ENCODE data around the gene ALDH6A1.
"Not testable (repeated sequence)": the region's sequence is repeated elsewhere in the genome, so short reads cannot be mapped to it uniquely, and the experiment has no call there.

ALDH6A1 gene

DNA sequence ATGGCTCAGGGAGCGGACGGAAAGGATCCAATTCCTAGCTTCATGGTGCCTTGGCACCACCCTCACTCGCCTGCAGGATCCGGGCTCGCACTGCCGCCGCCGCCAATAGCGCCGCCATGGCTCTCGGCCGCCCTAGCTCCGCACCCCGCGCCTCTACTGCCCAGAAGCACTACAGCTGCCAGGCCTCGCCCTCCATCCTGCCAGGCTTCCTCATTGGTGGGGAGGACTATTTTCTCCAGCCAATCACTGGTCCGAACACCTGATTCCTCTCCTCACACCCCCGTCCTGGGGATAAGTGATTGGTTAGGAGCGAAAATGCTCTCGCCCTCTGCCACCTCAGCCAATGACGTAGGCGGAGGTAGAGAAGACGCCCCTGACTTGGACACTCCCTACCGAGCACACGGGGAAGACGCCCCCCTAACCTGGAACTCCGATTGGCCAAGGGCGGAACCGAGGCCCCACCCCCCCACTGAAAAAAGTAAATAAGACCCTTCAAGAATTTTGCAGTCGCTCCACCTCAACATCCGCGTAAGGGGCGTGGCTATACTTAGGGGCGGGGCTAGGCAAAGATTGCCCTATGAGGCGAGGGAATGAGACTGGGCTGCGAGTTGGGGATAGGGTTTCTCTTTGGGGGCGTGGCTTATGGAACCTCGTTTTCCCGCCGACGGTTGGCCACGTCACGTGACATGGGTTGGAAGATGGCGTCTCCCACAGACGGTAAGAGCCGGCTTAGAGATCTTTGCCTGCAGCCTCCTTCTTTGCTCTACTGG, at the start of gene ALDH6A1, which contains the start of gene LIN52:
Gene ALDH6A1, minus strand, starts transcription at position 177 of the 770 bp plus-strand sequence. Its CDS starts 59 bp downstream, at position 118.
Gene LIN52, plus strand, starts transcription at position 680 of the 770 bp plus-strand sequence. Its CDS starts 19 bp downstream, at position 699.
- peak; percentile 100 for DNase-seq

DNA sequence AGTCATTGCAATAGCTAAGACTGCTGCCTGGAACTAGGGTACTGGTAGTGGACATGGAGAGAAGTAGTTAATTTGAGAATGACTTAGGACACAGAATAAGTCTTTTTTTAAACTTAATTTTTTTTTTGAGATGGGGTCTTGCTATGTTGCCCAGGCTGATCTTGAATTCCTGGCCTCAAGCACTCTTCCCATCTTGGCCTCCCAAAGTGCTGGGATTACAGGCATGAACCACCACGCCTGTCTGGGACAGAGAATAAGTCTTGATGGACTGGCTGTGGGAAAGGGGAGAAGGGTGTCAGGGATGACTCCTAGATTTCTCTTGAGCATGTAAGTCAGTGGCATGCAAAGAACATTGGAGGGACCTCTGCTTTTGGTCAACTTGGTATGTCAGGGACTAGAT, 43.4 kb upstream of the ALDH6A1 start:
- no peak for DNase-seq

DNA sequence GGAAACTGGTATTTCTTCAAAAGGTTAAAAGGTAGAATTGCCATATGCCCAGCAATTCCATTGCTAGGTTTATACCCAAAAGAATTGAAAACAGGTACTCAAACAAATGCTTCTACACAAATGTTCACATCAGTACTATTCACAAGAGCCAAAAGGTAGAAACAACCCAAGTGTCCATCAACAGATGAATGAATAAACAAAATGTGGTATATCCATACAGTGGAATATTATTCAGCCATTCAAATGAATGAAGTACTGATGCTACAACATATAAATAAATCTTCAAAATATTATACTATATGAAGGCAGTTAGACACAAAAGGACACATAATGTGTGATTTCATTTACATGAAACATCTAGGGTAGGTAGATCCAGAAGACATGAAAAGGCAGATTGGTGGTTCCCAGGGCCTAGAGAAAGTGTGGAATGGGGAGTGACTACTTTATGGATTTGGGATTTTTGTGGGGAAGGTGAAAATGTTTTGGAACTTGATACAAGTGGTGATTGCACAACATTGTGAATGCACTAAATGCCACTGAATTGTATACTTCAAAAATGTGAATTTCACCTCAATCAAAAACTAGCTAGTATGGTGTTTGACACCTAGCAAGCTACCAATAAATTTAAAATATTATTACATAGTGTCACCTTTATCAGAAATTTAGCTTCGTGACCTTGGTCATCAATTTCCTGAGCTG, 42.2 kb upstream of the ALDH6A1 start:
- DNase-seq = no peak

DNA sequence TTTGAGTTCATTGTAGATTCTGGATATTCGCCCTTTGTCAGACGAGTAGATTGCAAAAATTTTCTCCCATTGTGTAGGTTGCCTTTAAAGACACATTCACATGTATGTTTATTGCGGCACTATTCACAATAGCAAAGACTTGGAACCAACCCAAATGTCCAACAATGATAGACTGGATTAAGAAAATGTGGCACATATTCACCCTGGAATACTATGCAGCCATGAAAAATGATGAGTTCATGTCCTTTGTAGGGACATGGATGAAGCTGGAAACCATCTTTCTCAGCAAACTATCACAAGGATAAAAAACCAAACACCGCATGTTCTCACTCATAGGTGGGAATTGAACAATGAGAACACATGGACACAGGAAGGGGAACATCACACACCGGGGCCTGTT, 41.2 kb upstream of the ALDH6A1 start:
- not testable (repeated sequence) for DNase-seq

DNA sequence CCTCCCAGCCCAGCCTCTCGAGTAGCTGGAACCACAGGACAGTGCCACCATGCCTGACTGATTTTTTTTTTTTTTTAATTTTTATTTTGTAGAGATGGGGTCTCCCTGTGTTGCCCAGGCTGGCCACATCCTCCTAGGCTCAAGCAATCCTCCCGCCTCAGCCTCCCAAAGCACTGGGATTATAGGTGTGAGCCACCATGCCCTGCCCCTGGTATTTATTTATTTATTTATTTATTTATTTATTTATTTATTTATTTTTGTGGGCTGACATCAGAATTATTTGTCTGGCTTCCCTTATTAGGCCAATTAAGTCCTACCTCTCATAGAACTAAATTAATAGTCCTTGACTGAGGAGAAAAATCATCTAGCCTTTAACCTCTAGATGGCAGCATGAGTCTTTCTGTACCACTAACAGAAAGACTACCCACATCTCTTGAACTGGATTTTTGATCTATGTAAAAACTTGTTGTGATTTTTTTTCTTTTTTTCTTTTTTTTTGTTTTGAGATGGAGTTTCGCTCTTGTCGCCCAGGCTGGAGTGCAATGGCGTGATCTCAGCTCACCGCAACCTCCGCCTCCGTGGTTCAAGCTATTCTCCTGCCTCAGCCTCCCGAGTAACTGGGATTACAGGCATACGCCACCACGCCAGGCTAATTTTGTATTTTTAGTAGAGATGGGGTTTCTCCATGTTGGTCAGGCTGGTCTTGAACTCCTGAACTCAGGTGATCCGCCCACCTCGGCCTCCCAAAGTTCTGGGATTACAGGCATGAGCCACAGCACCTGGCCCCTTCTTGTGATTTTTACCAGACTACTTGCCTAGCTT, 27.4 kb upstream of the ALDH6A1 start:
- DNase-seq = peak; percentile 43

DNA sequence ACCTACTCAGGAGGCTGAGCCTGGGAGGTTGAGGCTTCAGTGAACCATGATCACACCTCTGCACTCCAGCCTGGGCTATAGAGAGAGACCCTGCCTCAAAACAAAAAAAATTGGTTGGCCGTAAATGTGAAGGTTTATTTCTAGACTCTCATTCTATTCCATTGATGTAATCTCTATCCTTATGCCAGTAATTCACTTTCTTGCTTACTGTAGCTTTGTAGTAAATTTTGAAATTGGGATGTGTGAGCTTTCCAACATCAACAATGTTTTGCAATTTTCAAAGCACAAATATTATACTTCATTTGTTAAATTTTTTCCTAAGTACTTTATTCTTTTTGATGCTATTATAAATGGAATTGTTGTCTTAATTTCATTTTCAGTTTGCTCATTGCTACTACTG, 25.1 kb upstream of the ALDH6A1 start:
- DNase-seq = no peak

DNA sequence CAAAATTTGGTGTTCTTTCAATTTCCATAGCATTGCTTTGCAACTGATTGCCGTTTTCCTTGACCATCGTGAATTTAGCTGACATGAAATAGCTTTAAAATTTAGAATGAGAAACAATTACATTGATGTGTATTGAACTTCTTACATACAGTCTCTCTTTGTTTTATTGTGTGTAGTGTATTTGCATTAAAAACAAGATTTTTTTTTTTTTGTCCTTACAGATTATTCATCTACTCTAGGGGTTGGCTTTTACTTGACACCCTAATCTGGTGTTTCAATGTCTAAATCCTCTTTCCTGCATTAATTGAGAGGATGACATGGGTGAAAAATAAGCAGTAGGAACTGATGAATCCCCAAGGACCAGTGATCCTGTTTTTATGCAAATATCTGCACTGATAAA, 21.1 kb upstream of the ALDH6A1 start:
- no peak for DNase-seq

DNA sequence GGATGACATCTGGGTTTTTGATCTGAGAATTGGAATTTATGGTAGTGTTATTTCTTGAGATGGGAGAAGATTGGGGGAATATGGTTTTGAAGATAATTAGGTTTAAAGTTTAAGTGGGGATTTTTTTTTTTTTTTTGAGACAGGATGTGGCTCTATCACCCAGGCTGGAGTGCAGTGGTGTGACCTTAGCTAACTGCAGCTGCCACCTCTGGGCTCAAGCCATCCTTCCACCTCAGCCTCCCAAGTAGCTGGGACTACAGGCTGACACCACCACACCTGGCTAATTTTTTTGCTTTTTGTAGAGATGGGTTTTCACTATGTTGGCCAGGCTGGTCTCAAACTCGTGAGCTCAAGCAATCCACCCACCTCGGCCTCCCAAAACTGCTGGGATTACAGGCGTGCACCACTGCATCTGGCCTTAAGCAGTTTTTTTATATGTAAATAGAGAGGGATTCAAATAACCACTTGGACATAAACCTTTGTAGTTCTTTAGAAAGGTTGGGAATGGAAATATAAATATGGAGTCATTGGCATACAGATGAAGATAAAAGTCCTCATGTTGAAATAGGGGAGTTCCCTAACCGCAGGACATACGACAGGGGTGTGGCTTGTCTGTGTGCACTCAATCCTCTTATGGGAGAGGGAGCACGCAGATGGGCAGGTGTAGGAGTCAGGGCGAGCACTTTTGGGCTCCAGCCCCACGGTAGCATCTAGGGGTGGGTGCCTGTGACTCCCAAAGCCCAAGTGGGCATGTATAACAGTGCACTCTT, 5.2 kb upstream of the ALDH6A1 start:
- no peak for DNase-seq

DNA sequence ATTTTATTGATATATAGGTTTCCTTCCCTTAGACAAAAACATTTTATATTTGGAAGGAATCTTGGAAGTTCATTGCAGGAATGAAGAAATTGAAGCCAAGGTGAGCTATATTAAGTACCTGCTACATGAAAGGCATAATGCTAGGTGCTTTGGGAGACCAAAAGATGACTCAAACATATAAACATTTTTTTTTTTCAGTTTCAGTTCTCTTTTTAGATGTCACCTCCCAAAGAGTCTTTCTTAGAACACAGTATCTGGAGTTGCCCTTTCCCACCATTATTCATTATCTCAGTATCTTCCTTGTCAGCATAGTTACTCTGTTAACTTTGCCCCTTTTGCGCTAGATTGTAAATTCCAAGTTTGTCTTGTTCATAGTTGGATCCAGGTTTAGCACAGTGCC, 1.6 kb upstream of the ALDH6A1 start:
- peak; percentile 76 for DNase-seq

DNA sequence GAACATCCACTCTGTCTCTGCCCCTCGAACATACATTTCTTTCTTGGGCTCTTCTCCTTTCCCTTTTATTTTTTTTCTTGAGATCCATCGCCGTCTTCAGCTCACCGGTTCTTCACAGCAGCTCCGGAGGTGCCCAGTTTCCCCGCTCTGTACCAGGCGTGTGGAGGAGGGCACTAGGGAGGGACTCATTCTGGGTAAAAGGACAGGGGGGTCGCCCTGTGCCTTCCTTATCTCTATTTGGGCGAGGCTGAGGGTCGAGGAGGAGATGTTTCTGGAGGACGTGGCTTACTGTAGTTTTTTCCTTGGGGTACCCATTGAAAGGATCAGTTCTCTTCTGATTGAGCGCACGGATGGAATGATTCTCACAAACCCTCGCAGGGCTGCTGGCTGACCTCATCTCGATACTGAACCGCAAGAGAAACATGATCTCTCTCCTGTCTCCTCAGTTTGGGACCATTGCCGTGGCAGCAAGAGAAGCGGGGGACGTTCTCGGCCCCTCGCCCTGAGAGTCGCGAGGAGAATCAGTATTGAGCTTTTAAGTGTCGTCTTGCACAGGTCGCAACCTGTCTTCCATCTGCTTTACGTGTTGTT, 889 bp upstream of the ALDH6A1 start:
- DNase-seq = peak; percentile 3

DNA sequence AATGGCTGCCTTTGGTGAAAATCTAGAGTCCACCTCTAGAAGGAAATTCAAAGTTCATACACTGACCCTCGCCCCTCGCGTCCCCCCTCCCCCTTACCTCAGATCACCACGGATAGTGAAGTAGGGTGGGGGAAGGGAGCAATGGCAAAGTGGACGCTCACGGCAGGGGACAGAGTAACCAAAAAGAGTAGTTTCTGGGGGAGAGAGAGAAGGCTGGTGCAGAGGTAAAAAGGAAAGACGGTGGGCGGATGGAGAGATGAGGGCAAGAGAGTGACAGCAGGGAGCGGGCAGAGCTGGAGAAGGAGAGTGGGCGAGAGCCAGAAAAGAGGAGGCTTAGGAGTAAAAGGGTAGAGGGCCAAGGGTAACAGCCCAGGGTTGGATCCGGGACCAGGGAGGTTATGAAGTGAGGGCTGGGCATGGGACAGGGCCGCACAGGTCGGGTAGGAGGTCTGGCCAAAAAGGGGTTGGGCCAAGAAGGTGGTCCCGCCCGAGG, 423 bp downstream of the ALDH6A1 start:
- DNase-seq = no peak

DNA sequence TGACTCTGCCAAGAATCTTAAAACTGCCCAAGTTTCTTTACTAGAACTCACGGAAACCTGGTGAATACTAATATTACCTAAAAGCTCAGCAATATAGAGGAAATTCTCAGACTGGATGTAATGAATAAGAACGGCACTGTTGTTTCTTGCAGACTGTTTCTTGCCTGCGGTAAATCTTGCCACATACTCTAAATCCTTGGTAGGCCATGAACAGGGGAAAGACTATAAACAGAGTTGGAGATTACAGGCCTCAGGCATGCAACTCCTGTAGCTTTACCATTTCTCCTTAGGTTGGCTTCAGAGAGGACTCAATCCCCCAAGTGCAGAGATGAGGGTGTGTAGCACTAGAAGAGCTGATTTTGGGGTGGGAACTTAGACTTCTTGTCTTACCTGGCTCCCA, 1.1 kb downstream of the ALDH6A1 start:
- peak; percentile 60 for DNase-seq

DNA sequence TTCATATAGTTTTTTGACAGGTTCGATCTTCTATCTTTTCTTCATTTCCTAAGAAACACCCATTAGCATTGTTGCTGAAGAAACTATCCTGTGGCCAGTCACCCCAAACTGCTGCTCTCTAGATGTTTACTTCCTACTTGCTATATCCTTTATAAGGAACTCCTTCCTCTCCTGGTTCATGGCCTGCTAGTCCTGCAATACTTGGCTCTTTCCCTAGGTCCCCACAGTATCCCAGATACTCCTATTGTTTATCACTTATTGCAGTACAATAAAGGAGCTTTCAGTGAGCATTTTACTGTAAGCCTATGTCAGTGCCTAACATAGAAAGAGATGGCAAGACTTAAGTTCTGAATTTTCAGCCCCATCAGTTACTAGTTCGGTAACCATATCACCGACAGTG, 2.8 kb downstream of the ALDH6A1 start:
- no peak for DNase-seq

DNA sequence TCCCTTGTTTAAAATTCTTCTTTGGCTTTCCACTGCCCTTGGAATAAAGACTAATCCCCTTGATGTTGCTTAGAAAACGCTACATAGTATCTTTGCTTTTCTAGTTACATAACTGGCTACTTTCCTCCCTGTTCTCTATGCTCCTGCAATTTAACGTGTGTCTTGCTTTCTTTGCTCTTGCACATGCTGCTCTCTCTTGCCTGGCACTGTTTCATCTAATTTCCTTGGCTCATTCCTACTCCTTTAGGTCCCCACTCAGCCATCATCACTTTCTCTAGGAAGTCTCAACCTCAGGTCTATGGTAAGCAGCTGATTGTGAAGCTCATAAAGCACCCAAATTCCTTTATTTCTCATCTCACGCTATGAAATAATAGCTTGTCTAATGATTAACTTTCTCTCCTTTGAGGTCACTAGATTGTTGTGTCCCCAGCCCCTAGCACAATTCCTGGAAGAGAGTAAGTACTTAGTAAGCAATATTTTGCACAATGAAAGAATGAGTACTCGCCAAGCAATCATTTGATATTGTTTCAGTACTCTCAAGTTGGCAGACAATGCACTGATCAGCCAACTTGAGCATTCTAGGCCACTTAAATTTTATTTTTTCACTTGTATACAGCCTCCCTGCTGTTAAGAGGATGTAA, 3.3 kb downstream of the ALDH6A1 start:
- no peak for DNase-seq

DNA sequence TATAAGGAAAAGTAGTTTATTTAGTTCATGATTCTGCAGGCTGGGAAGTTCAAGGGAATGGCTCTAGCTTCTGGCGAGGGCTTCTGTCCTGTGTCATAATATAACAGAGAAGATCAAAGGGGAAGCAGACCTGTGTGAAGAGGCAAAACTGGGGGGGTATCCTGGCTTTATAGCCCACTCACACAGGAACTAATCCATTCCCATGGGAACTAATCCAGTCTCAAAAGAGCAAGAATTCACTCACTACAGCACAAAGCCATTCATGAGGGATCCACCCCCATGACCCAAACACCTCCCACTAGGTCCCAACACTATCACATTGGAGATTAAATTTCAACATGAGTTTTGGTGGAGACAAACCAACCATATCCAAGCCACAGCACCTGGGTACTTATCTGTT, 6.9 kb downstream of the ALDH6A1 start:
- no peak for DNase-seq

DNA sequence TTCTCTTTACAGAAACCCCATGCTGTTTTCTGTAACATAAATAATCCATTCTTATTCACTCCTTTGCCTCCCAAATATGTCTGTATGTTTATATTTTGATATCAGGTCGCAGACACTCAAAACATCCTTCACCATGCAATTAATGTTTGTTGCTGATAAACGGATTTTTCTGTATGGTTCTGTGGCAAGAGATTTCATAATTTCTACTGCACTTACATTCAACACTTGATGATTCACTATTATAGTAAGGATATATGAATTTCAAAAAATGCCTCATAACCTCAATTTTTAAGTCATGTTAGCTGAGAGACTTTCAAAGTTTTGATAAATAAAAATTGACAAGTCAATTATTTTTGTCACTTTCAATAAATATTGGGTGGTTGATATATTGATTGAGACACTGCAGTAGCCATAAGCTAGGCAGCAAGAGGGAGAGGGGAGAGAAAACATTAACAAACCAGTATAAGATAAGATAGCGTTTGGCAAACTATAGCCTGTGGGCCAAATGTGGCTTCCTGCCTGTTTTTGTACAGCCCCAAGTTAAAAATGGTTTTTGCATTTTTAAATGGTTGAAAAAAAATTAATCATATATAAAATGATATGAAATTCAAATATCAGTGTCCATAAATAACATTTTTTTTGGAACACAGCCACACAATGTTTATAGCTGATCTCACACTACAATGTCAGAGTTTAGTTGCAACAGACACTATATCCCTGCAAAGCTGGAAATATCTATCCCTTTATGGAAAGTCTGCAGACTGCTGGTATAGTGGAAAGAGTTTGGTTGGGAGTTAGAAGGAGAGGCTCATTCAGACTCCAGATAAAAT, 18.3 kb downstream of the ALDH6A1 start:
- no peak for DNase-seq

DNA sequence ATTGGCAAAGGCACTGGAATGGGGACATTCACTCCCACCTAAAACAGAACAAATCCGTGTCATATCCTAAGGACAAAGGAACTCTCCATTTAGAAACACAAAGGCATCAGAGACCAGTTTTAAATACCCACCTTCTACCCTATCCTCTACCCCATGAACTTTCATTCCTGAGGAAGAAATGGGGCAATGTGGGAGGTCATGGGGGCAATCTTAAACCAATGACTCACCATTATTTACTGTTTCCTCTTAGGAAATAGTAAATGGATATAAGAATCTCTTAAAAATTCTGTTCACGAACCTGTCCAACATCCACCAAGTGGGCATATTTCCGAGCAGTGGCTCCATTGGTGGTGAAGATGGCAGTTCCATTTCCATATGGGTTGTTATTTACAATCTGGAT, 19.4 kb downstream of the ALDH6A1 start:
- DNase-seq = no peak

DNA sequence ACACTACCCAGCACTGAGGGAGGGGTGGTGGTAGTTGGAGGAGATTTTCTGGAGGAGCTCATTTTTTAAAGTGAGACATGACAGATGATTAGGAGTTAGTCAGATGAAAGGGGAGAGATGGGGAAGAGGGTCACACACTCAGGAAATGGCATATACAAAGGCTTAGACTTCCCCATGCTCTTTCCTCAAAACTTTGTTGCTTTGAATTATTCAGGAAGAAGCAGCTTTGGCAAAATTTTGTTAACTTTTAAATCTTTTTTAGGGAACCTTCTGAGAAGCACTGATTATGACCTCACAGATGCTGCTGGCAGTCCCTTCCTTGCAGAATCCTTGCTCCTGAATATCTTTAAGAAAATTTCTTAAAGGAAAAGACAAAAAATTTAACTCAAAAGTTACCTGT, 19.8 kb downstream of the ALDH6A1 start:
- no peak for DNase-seq

DNA sequence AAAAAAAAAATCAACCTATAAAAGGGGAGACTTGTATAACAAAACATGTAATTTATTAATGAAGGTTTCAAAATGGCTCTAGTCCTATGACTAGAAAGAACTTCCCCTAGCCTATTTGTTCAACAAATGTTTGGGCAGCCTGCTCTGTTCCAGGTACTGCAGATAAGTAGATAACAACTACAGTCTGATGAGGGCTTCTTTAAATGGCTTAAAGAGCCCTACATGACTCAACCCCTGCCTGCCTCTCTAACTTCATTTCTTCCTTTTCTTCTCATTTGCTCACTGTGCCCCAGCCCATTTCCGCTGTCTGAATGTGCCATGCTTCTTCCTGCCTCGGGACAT, 21.5 kb downstream of the ALDH6A1 start:
- no peak for DNase-seq

DNA sequence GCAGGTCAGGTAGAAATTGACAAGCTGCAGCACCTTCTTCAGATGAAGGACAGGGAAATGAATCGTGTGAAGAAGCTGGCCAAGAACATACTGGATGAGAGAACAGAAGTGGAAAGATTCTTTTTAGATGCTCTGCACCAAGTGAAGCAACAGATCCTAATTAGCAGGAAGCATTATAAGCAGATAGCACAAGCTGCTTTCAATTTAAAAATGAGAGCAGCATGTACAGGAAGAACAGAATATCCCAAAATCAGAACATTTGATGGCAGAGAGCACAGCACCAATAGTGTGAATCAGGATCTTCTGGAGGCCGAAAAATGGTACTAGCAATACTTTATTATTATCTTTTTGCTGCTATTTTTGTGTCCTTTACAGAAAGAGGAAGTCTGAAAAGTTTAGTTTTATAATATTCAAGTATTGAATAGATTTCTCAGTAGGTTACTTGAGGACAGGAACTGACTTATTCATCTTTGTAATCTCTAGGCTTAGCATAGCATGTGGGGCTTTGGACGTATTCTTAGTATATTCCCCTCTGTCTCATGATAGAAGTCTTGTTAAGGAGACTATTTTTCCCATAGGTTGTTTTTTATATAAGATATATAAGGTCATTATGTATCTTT, 34.3 kb downstream of the ALDH6A1 start:
- peak; percentile 67 for DNase-seq
